ENCODE results near the gene UPF1.

Gene UPF1

GRCh38 chr19:18790566-18791314 is 41.0 kb upstream of the UPF1 start, which contains the start of gene COMP:
Gene COMP, minus strand, starts transcription at chr19:18791305. Its CDS starts 36 bp downstream, at chr19:18791269.
- Histone ChIP-seq H3K4me3 (ENCODE audit: low read length) (peak within 1 kb of the TSS; percentile 54), H3K27me3 (ENCODE audit: insufficient read depth, low read length) (peaks cover 99% of the 10 kb centered on the region), H3K27ac (ENCODE audit: low read depth, low read length) (no peak within 1 kb of the TSS), H3K9me3 (ENCODE audit: insufficient read depth, low read depth, low read length) (no peaks in the 10 kb centered on the region), H3K36me3 (ENCODE audit: insufficient read depth, low read length) (no peaks in the 10 kb centered on the region), H3K4me1 (ENCODE audit: insufficient read depth, low read length) (no peaks in the 10 kb centered on the region), H3K9ac (ENCODE audit: low read depth, low read length) (no peak within 1 kb of the TSS; the same call in 1 of the 2 replicates)
- 6% methylated on average over 61 of the region's 61 CpGs for WGBS

GRCh38 chr19:18791315-18791678 is 40.5 kb upstream of the UPF1 start:
- Histone ChIP-seq H3K9ac (ENCODE audit: low read depth, low read length) (no peak overlapping the region), H3K9me3 (ENCODE audit: insufficient read depth, low read depth, low read length) (no peaks in the 10 kb centered on the region), H3K4me1 (ENCODE audit: insufficient read depth, low read length) (no peaks in the 10 kb centered on the region), H3K36me3 (ENCODE audit: insufficient read depth, low read length) (no peaks in the 10 kb centered on the region), H3K27ac (ENCODE audit: low read depth, low read length) (no peak overlapping the region), H3K27me3 (ENCODE audit: insufficient read depth, low read length) (peaks cover 99% of the 10 kb centered on the region), H3K4me3 (ENCODE audit: low read length) (peak overlapping the region; percentile 54; the same call in 1 of the 2 replicates)
- 23% methylated on average over 18 of the region's 21 CpGs for WGBS

GRCh38 chr19:18792661-18793060 is 39.1 kb upstream of the UPF1 start:
- no peaks in the 10 kb centered on the region for H3K36me3 ChIP-seq (ENCODE audit: insufficient read depth, low read length)
- H3K9ac ChIP-seq (ENCODE audit: low read depth, low read length), result no peak overlapping the region
- 73% methylated on average over 3 of the region's 3 CpGs for WGBS
- H3K4me1 ChIP-seq (ENCODE audit: insufficient read depth, low read length), result no peaks in the 10 kb centered on the region
- H3K9me3 ChIP-seq (ENCODE audit: insufficient read depth, low read depth, low read length), result no peaks in the 10 kb centered on the region
- no peak overlapping the region for H3K4me3 ChIP-seq (ENCODE audit: low read length)
- H3K27ac ChIP-seq (ENCODE audit: low read depth, low read length), result no peak overlapping the region
- peaks cover 99% of the 10 kb centered on the region for H3K27me3 ChIP-seq (ENCODE audit: insufficient read depth, low read length)

- no peak overlapping the region for H3K27ac ChIP-seq (ENCODE audit: low read depth, low read length)
- no peak overlapping the region for H3K4me3 ChIP-seq (ENCODE audit: low read length)
- H3K4me1 ChIP-seq (ENCODE audit: insufficient read depth, low read length), result no peaks in the 10 kb centered on the region
- 83% methylated on average over 13 of the region's 13 CpGs for WGBS
- peaks cover 98% of the 10 kb centered on the region for H3K27me3 ChIP-seq (ENCODE audit: insufficient read depth, low read length)
- no peaks in the 10 kb centered on the region for H3K9me3 ChIP-seq (ENCODE audit: insufficient read depth, low read depth, low read length)
- no peaks in the 10 kb centered on the region for H3K36me3 ChIP-seq (ENCODE audit: insufficient read depth, low read length)
- H3K9ac ChIP-seq (ENCODE audit: low read depth, low read length), result no peak overlapping the region
Measured at GRCh38 chr19:18793144-18794028, 38.4 kb upstream of the UPF1 start.

GRCh38 chr19:18794029-18794313 is 37.8 kb upstream of the UPF1 start:
- H3K9me3 ChIP-seq (ENCODE audit: insufficient read depth, low read depth, low read length), result no peaks in the 10 kb centered on the region
- 74% methylated on average over 4 of the region's 5 CpGs for WGBS
- no peak overlapping the region for H3K27ac ChIP-seq (ENCODE audit: low read depth, low read length)
- H3K27me3 ChIP-seq (ENCODE audit: insufficient read depth, low read length), result peaks cover 96% of the 10 kb centered on the region
- H3K4me1 ChIP-seq (ENCODE audit: insufficient read depth, low read length), result no peaks in the 10 kb centered on the region
- no peaks in the 10 kb centered on the region for H3K36me3 ChIP-seq (ENCODE audit: insufficient read depth, low read length)
- H3K4me3 ChIP-seq (ENCODE audit: low read length), result no peak overlapping the region
- no peak overlapping the region for H3K9ac ChIP-seq (ENCODE audit: low read depth, low read length)

GRCh38 chr19:18794692-18795091 is 37.1 kb upstream of the UPF1 start:
- H3K4me1 ChIP-seq (ENCODE audit: insufficient read depth, low read length), result no peaks in the 10 kb centered on the region
- no peak overlapping the region for H3K9ac ChIP-seq (ENCODE audit: low read depth, low read length)
- H3K36me3 ChIP-seq (ENCODE audit: insufficient read depth, low read length), result no peaks in the 10 kb centered on the region
- 94% methylated on average over 6 of the region's 6 CpGs for WGBS
- H3K9me3 ChIP-seq (ENCODE audit: insufficient read depth, low read depth, low read length), result no peaks in the 10 kb centered on the region
- no peak overlapping the region for H3K27ac ChIP-seq (ENCODE audit: low read depth, low read length)
- H3K27me3 ChIP-seq (ENCODE audit: insufficient read depth, low read length), result peaks cover 95% of the 10 kb centered on the region
- no peak overlapping the region for H3K4me3 ChIP-seq (ENCODE audit: low read length)

GRCh38 chr19:18795540-18795939 is 36.2 kb upstream of the UPF1 start:
- WGBS, result 19% methylated on average over 21 of the region's 21 CpGs

GRCh38 chr19:18796239-18796638 is 35.5 kb upstream of the UPF1 start:
- 100% methylated on average over 1 of the region's 2 CpGs for WGBS
- no peaks in the 10 kb centered on the region for H3K9me3 ChIP-seq (ENCODE audit: insufficient read depth, low read depth, low read length)
- H3K4me1 ChIP-seq (ENCODE audit: insufficient read depth, low read length), result no peaks in the 10 kb centered on the region
- no peak overlapping the region for H3K9ac ChIP-seq (ENCODE audit: low read depth, low read length)
- no peak overlapping the region for H3K27ac ChIP-seq (ENCODE audit: low read depth, low read length)
- H3K4me3 ChIP-seq (ENCODE audit: low read length), result no peak overlapping the region
- H3K27me3 ChIP-seq (ENCODE audit: insufficient read depth, low read length), result peaks cover 95% of the 10 kb centered on the region
- no peaks in the 10 kb centered on the region for H3K36me3 ChIP-seq (ENCODE audit: insufficient read depth, low read length)

More at GRCh38 chr19:18795540-18795939, 36.2 kb upstream of the UPF1 start:
- Histone ChIP-seq H3K27ac (ENCODE audit: low read depth, low read length) (no peak overlapping the region), H3K4me3 (ENCODE audit: low read length) (no peak overlapping the region), H3K9ac (ENCODE audit: low read depth, low read length) (no peak overlapping the region), H3K27me3 (ENCODE audit: insufficient read depth, low read length) (peaks cover 95% of the 10 kb centered on the region), H3K4me1 (ENCODE audit: insufficient read depth, low read length) (no peaks in the 10 kb centered on the region), H3K36me3 (ENCODE audit: insufficient read depth, low read length) (no peaks in the 10 kb centered on the region), H3K9me3 (ENCODE audit: insufficient read depth, low read depth, low read length) (no peaks in the 10 kb centered on the region)

- Histone ChIP-seq H3K27me3 (ENCODE audit: insufficient read depth, low read length) (peaks cover 72% of the 10 kb centered on the region), H3K4me3 (ENCODE audit: low read length) (no peak overlapping the region), H3K27ac (ENCODE audit: low read depth, low read length) (no peak overlapping the region), H3K9ac (ENCODE audit: low read depth, low read length) (no peak overlapping the region), H3K4me1 (ENCODE audit: insufficient read depth, low read length) (no peaks in the 10 kb centered on the region), H3K36me3 (ENCODE audit: insufficient read depth, low read length) (no peaks in the 10 kb centered on the region), H3K9me3 (ENCODE audit: insufficient read depth, low read depth, low read length) (no peaks in the 10 kb centered on the region)
- 52% methylated on average over 22 of the region's 22 CpGs for WGBS
Measured at GRCh38 chr19:18798384-18799352, 33.1 kb upstream of the UPF1 start.

- Histone ChIP-seq H3K4me3 (ENCODE audit: low read length) (no peak overlapping the region), H3K4me1 (ENCODE audit: insufficient read depth, low read length) (no peaks in the 10 kb centered on the region), H3K27me3 (ENCODE audit: insufficient read depth, low read length) (peaks cover 65% of the 10 kb centered on the region), H3K9me3 (ENCODE audit: insufficient read depth, low read depth, low read length) (no peaks in the 10 kb centered on the region), H3K9ac (ENCODE audit: low read depth, low read length) (no peak overlapping the region), H3K27ac (ENCODE audit: low read depth, low read length) (no peak overlapping the region), H3K36me3 (ENCODE audit: insufficient read depth, low read length) (no peaks in the 10 kb centered on the region)
Measured at GRCh38 chr19:18799389-18799970, 32.3 kb upstream of the UPF1 start.

All from HUES64 (cell line).